A172 (cell line): Measurements from ENCODE around the gene L3MBTL4. TPM values are rescaled to one million over a fixed set of nuclear protein-coding genes. Genes with fewer than 3 reads are reported as not detected.

Experiments
- DNase-seq: peaks from one replicate; pipeline ENCODE4 v3.0.0-alpha.2; 2015; ENCODE audit warnings: low spot score
- total RNA-seq: library from RNA; depleted of rRNA; stranded (reverse); fragments of >200 nt; shearing (Covaris generic); gene quantifications from 2 replicates; pipeline ENCODE4 v1.2.3, GENCODE V29; 2014

L3MBTL4 gene
- total RNA-seq, 1 experiment from 2014 or later = not detected

DNA sequence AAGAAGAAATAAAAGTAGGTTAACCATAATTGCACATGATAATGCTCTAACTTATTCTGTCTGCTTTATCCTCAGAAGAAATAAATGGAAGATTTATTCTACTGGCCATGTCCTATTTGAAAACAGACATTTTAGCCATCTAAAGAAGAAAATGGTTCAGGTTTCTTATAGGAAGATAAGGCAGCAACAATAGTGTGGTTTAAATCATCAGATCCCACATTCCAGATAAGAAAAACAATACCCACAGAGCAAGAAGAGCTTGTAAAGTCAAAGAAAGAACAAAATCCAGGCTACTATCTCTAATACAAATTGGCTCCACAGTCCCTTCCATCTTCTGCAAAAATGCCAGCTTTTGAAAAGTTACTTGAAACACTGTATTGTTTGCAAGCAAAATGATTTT, 49.3 kb downstream of the L3MBTL4 start:
- DNase-seq = no peak

DNA sequence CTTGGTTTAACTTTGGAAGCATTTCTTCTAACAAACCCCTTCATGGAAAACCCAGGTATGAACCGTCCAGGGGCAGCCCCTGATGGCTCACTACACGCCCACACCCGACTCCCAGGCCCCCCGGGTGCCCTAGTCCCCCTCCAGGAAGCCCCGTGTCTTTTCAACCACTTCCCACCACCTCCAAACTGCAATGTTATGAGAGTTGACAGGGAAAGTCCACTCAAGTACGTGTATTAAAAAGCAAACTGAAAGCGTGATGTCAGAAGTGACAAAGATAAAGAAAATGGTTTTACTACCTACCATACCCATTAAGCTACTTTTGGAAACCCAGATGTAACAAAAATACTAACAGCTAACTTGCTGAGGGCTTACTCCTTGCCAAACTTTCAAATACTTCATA, 51.5 kb downstream of the L3MBTL4 start:
- no peak for DNase-seq

DNA sequence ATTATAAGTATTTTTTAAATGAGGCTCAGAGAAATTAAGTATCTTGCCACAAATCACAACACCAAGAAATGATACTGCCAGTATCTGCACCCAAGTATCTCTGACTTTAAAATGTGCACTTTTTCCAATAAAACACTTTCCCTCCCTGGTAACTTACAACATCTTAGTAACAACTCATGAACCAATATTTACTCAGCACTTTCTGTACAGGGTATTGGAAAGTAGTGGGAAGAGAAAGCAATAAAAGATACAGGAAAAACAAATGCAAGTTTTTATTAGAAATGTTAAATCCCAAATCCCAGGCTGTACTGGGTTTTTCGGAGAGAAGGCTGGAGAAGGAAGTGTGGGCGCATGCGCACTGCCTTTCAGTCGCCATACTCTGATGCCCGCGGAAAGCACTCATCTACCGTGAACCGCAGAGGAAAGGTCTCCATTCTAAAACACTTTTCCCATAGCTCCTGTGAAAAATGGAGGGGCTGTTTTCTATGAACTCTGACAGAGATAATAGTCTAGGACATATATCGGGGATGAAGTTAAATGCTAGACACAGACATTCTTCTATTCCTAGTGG, 52.1 kb downstream of the L3MBTL4 start:
- DNase-seq = no peak

DNA sequence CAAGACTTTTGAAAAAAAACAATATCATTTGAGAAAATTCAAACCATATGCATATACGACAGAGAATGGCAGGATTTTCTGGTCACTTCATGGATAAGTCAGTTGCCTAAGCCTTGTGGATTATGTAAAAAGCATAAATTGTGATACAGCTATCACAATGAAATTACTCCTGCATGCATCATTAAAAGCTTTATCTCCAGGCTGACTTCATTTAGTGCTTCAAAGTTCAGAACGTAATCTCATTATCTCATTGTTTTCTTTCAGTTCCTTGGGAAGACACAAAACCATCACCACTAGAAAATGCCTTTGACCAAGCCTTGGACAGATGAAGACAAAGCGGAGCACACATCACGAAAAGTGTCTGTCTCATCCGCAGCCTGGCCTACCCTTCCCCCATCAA, 57.0 kb downstream of the L3MBTL4 start:
- DNase-seq = no peak

DNA sequence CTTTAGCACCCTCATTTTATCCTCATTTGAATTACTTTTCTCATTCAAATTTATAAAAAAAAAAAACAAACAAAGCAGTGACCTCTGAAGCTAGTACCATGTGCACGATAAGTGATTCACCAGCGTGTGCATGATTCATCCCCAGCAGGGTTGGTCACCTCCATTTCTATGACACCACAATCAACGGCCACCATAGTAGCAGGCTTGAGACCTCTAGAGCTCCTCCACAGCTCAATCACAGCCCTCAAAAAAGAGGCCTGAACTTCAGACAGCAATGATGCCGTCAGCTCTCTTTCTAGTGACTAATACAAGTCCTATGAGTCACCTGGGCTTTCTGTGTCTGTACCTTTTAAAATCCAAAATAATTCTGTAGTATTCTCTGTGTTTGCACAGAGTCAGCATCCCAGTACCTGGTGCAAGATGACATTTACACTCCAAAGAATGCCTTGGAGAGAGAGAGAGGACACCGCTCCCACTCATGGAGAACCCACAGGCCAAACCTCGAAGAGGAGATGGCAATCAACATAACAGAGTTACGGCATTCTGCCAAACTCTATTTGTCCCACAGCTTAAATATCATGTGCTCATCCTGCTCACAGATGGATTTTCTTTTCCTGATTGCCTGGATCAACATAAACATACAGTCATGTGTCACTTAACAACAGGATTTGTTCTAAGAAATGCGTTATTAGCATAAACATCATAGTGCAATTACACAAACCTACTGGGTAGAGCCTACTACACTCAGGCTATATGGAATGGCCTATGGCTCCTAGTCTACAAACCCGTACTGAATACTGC, 58.7 kb downstream of the L3MBTL4 start:
- peak; percentile 6 for DNase-seq

DNA sequence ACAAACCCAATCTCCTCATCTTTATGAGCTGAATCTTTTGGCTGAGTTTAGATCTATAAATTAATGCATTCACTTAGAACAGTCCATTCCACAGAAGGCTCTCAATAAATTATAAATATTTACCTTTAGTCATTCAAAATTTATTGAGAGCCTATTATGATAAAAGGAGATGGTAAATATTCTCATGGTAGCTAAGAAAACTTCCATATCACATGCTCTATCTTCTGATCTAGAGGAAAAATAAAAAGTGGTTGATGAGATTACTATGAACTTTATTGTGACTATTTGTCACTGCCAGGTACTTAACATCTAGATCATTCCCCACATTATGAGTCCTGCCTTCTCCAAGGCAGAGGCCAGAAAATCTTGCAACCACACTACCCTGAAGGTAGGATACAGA, 62.4 kb downstream of the L3MBTL4 start:
- no peak for DNase-seq

DNA sequence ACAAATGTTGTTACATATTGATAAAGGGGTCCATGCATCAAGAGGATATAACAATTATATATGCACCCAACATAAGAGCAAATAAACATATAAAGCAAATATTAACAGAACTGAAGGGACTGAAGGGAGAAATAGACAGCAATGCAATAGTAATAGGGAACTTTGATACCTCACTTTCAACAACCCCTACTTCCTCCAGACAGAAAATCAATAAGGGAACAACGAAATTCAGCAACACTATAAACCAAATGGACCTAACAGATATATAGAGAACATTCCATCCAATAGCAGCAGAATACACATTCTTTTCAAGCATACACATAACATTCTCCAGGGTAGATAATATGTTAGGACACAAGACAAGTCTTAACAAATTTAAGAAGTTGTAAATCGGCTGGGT, 71.7 kb downstream of the L3MBTL4 start:
- no peak for DNase-seq

DNA sequence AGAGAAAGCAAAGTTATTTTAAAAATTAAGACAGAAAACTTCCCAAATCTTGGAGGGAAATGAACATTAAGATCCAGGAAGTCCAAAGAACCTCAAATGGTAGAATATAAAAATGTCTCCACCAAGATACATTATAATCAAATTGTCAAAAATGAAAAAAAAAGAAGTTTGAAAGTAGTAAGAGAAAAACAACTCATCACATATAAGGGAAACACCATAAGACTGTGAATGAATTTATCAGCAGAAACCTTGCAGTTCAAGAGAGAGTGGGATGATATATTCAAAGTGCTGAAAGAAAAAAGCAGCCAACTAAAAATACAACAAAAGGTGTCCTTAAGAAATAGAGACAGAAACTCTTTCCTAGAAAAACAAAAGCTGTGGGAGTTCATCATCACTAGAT, 73.0 kb downstream of the L3MBTL4 start:
- no peak for DNase-seq

DNA sequence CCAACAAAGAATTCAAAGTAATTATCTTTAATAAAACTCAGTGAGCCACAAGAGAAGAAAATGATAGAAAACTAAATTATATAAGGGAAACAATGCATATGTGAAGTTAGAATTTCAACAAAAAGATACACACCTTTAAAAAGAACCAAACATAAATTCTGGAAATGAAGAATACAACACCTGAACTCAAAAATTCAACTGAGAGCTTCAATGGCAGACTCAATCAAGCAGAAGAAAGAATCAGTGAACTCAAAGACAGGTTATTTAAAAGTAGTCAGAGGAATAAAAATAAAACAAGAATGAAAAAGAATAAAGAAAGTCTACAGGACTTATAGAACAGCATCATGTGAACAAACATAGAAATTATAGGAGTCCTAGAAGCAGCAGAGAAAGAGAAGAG, 73.4 kb downstream of the L3MBTL4 start:
- DNase-seq = no peak

DNA sequence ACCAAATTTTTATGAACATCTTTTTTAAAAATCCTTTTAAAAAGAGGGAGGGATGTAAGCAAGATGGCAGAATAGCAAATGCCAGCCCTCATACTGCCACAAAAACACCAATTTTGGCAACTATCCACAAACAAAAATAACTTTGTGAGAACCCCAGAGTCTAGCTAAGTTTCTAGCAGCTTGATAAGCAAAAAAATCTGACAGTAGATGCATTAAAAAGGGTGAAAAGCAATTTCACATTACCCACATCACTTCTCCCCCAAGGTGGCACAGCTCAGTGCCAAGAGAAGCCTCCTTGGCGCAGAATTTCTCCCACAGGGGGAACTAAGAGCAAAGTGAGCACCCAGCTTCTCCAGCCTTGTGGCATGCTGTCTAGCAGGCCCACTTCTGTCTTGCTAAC, 74.6 kb downstream of the L3MBTL4 start:
- DNase-seq = no peak

DNA sequence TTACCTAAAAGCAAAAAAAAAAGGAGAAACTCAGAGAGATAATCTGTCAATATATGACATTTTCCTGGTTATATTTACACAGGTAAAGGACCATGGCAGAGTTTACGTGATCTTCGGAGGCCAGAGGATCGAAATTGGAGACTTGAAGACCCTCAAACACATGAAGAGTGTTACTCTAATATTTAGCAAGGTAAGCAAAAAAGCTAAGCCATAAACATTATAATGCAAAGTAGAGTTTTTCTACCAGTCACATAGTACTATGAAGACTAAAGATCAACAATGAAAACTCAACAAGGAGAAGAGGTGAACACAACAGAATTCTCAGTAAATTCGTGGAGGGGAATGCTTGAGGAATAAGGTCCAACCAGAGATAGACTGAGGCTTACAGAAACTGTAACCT, 78.5 kb downstream of the L3MBTL4 start:
- no peak for DNase-seq

DNA sequence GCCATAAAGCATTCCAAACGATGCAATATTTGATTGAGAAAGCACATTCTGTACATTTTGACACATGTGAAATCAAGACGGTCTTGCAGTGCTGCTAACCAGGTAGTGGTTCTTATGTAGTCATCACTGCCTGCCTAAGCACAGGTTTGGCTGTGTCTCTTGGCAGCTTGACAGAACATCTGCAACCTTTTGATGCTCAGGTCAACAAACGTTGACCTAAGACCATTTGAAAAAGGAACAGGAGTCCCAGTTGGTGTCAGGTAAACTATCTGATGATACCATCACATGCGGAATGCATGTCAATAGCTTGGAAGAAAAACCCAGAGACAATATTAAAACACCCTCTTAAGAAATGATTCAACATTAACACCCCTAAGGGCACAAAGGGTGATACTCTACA, 80.7 kb downstream of the L3MBTL4 start:
- DNase-seq = no peak

DNA sequence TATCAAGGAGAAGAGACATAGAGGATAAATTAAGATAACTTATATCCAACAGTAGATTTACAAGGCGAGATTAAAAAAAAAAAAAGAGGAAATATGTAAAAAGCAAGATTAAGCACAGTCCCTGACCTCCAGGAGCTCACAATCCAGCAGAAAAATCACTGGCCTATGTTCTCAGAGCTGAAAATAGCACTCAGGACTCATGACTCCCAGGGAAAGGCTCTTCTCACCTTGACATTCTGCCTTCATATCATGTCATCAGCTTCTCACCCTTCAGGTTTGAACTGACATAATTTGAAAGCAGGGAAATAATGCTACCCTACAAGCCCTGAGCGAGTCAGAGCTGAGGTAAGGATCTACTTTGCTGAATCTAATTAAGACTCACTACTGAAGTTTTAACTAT, 82.8 kb downstream of the L3MBTL4 start:
- no peak for DNase-seq

DNA sequence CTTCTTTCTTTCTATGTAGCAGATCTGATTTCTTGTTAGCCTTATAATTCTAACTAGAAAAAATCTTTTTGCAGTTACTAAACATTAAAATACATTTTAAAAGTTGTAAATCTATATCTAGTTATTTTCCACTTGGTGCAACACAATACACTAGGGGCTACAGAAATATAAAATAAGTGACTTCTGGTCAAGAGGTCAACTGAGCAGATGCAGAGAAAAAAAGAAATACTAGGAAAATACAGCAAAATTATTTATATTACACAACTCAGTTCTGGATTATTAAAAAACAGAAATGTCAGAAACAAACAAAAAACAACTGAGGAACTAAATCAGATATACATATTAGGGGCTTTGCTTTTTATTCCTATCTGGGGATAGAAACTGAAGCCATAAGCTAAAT, 83.9 kb downstream of the L3MBTL4 start:
- no peak for DNase-seq

DNA sequence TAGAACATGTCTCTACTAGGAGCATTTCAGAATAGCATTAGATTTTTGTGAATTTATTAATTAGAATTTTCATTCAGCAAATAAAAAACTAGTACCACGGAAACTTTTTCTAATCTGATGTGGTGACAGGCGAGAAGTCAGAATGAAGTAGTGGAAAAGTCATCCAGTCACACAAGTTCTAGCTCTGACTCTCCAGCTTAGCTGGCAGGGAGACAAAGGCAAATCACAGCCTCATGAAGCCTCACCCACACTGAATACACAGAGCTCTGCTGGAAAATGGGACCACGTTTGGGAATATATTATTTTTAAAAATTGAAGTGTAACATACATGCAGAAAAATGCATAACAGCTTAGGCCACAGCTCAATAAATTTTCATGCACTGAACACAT, 86.1 kb downstream of the L3MBTL4 start:
- no peak for DNase-seq

DNA sequence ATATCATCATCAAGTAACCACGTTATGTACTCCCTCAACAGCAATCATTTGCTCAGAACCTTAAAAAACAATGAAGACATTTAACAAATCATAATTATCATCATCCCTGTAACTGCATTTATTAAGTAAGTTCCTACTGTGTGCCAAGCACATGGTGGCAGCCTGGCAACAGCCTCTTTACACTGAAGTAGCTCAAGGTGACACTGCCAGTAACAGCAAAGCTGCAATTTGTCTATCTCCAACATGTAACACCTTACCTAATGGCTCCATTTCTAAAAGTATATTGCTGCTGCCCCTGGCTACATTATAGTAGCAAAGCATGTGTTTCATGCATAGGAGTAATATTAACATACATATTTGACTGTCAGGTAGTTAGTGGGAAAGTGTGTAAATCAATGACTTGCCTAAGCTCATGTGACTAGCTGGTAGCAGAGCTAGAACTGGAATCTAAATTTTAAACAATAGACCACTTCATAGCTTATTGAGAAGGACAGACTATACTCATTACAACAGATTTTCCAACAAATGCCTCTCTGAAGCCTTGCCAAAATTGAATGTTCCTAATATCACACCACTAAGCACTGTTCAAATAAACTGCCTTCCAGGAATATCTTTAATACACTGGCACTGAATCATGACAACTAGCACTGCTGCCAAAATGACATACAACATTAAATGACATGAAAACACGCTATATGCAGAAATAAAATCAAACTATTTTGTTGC, 86.7 kb downstream of the L3MBTL4 start:
- DNase-seq = no peak

DNA sequence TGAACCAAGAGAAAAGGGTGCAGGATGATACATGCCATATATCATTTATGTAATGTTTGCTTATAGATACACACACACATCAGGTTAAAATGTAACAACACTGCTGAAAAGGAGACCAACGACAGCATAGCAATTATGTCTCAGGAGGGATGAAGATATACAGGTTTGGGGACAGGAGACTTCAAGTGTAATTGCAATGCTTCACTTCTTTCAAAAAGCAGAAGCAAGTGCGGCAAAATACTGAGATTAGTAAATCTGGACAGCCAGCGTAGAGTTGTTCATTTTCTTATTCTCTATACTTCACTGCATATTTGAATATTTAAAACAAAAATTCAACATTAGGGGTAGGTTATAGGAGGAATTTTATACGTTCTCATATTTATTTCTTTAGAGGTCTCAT, 87.2 kb downstream of the L3MBTL4 start:
- DNase-seq = no peak

DNA sequence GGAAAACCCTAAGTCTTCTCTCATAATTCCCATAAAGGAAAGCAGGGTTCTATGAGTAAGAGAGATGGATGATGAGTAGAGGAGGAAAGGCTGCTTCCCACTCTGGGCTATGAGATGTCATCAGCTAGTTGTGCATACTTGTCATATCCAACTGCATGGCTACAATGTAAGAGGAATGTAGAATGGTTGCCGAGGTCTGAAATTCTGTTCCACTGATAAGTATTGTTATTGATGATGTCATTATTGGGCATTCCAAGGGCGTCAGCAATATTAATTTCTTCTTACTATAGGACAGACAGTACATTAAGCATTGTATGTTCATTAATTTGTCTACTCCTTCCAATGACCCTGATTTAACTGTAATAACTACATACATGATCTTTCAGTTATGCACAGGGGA, 88.1 kb downstream of the L3MBTL4 start:
- no peak for DNase-seq

DNA sequence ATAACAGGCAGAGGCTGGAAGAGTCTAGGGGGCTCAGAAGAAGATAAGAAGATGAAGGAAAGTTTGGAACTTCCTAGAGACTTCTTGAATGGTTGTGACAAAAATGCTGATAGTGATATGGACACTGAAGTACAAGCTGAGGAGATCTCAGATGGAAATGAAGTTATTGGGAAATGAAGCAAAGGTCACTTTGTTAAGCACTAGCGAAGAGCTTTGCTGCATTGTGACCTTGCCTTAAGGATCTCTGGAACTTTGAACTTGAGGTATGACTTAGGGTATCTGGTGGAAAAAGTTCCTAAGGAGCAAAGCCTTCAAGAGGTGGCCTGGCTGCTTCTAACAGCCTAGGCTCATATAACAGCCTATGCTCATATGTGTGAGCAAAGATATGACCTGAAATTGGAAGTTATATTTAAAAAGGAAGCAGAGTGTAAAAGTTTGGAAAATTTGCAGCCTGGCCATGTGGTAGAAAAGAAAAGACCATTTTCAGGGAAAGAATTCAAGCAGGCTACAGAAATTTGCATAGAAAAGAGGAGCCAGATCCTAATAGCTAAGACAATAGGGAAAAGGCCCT, 91.3 kb downstream of the L3MBTL4 start:
- no peak for DNase-seq

DNA sequence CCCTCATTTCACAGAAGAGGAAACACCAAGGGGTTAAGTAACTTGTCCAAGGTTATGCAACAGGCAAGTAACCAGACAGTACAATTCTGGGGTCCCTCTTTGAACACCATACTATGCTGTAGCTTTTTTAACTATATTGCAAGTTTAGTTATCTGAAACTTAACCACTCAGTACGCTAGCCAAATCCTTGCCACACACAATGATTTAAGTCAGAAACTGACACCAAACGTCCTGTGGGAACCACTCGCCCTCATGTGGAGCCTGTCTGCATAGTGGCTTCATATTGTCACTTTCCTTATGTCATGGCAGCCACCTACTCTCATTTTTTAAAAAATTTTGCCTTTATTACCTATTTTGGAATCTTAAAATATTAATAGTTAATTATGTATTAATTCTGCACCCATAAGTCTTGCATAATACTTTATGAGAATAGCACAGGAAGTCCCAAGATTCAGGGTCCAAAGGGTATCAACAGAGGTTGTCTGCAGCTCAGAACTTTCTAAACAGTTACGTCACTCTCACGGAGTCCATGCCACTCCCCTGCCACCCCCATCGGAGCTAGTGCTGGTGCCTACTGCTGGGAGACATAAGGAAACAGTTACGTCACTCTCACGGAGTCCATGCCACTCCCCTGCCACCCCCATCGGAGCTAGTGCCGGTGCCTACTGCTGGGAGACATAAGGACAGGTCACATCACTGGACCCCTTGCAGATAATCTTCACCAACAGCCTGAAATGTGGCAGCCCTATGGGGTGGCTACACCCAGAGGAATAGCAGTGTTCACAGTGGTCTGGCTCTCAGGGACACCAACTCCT, 99.0 kb downstream of the L3MBTL4 start:
- DNase-seq = no peak

DNA sequence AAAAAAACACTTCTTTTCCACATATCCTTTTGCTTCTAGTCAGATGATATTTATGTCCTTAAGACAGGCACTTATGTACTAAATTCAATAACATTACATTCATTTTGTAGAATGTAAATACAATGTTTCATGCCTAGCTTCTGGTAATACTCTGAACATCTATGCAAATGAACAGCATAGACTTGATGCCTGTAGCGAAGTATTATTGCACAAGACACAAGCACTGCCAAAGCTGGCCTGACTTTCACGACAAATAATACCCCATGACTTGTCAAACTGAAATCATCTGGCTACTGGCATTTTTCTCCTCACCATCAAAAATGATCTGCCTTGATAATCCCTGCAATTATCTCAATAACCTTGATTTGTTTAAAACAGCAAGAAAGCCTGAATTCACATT, 101.3 kb downstream of the L3MBTL4 start:
- no peak for DNase-seq
